HepG2 (cell line): ENCODE data around the gene CCNQ. TPM values are rescaled to one million over a fixed set of nuclear protein-coding genes. Genes with fewer than 3 reads are reported as not detected.
A peak's percentile ranks its signal among the peaks of the same experiment; 100 is the strongest.

ENCODE experiments used
- CHD4 ChIP-seq: fragments of 200-600 bp; sonication (generic); IDR thresholded peaks from 2 replicates; pipeline ENCODE4 v1.7.0; 2017; ENCODE audit warnings: mild to moderate bottlenecking, low read length, borderline replicate concordance
- HMG20A ChIP-seq: IDR thresholded peaks from 2 replicates; pipeline ENCODE4 v1.6.1; 2016; ENCODE audit warnings: borderline replicate concordance
- KDM6A ChIP-seq: IDR thresholded peaks from 2 replicates; pipeline ENCODE4 v1.6.1; 2016; ENCODE audit warnings: low read depth
- KLF13 ChIP-seq: sonication (generic); formaldehyde crosslinking; IDR thresholded peaks from 2 replicates; pipeline ENCODE4 v1.4.0; 2020; ENCODE audit warnings: mild to moderate bottlenecking, missing genetic modification reagents
- RBFOX2 ChIP-seq: fragments of 200-400 bp; formaldehyde crosslinking; IDR thresholded peaks from 2 replicates; pipeline ENCODE4 v1.6.1; 2017; ENCODE audit warnings: low read depth, mild to moderate bottlenecking, low read length
- RFX1 ChIP-seq: fragments of 450-650 bp; IDR thresholded peaks from 2 replicates; pipeline ENCODE4 v1.6.1; 2017
- SP1 ChIP-seq, 2 experiments: fragments of 450-650 bp in 1 of 2; sonication (generic) in 1 of 2; formaldehyde crosslinking in 1 of 2; IDR thresholded peaks; 2 replicates each; pipeline versions ENCODE4 v1.4.0 to v1.6.1; 2016 to 2020; ENCODE audit warnings: missing genetic modification reagents in 1 of 2
- ZNF589 ChIP-seq: sonication (generic); formaldehyde crosslinking; conservative IDR thresholded peaks from 2 replicates; pipeline ENCODE4 v1.8.0; 2022; ENCODE audit warnings: mild to moderate bottlenecking, moderate library complexity, missing genetic modification reagents
- ZNF607 ChIP-seq: sonication (generic); formaldehyde crosslinking; IDR thresholded peaks from 2 replicates; pipeline ENCODE4 v1.5.1; 2020; ENCODE audit warnings: missing genetic modification reagents, mild to moderate bottlenecking, borderline replicate concordance
- ZNF619 ChIP-seq: sonication (generic); formaldehyde crosslinking; IDR thresholded peaks from 2 replicates; pipeline ENCODE4 v1.4.0; 2020; ENCODE audit warnings: mild to moderate bottlenecking, missing genetic modification reagents
- ZNF883 ChIP-seq: sonication (generic); formaldehyde crosslinking; IDR thresholded peaks from 2 replicates; pipeline ENCODE4 v1.5.1; 2020; ENCODE audit warnings: mild to moderate bottlenecking, missing genetic modification reagents; ENCODE audit errors: not compliant biosample characterization
- ZNF891 ChIP-seq: sonication (generic); formaldehyde crosslinking; IDR thresholded peaks from 2 replicates; pipeline ENCODE4 v1.5.0; 2020; ENCODE audit warnings: mild to moderate bottlenecking, missing genetic modification reagents
- polyA plus RNA-seq, 8 experiments: library from polyadenylated mRNA; depleted of rRNA in 3 of 8; stranded (reverse) in 7 of 8; unstranded in 1 of 8; fragments of >200 nt; fragmentation: Illumina TruSeq in 4 of 8; extraction: Trizol in 4 of 8; gene quantifications; 2 replicates each; pipeline versions ENCODE4 v1.2.1 to v1.2.3, GENCODE V29; 2011 to 2016; ENCODE audit warnings: low read depth in 4 of 8, missing spikeins in 1 of 8, mixed read lengths in 1 of 8; ENCODE audit not compliant: insufficient read depth in 1 of 8
- total RNA-seq, 5 experiments: library from RNA; depleted of rRNA; stranded (reverse); fragments of >200 nt; fragmentation: Illumina TruSeq; extraction: Trizol; gene quantifications; 2 replicates each; pipeline ENCODE4 v1.2.3, GENCODE V29; 2016; ENCODE audit warnings: low read depth in 1 of 5
- TF ChIP-seq, protein P1 (sequence below): sonication (generic); formaldehyde crosslinking; IDR thresholded peaks from one replicate; pipeline ENCODE4 v1.5.1; 2020; ENCODE audit warnings: mild to moderate bottlenecking, missing genetic modification reagents; ENCODE audit errors: not compliant biosample characterization
- TF ChIP-seq, protein P2 (sequence below): sonication (generic); formaldehyde crosslinking; IDR thresholded peaks from 2 replicates; pipeline ENCODE4 v1.8.1; 2023; ENCODE audit warnings: mild to moderate bottlenecking, moderate library complexity, missing genetic modification reagents
- TF ChIP-seq, protein P3 (sequence below): sonication (generic); formaldehyde crosslinking; IDR thresholded peaks from 2 replicates; pipeline ENCODE4 v1.9.0; 2021; ENCODE audit warnings: missing genetic modification reagents, borderline replicate concordance
- TF ChIP-seq, protein P4 (sequence below): sonication (generic); formaldehyde crosslinking; IDR thresholded peaks from 2 replicates; pipeline ENCODE4 v1.4.0; 2020; ENCODE audit warnings: missing genetic modification reagents

Gene CCNQ
- total and polyA plus RNA-seq, 2 of the 13 experiments (the other 11 are each of a cell fraction or from before 2014, with no cell fraction given), result 15.0 to 25.5 TPM

DNA sequence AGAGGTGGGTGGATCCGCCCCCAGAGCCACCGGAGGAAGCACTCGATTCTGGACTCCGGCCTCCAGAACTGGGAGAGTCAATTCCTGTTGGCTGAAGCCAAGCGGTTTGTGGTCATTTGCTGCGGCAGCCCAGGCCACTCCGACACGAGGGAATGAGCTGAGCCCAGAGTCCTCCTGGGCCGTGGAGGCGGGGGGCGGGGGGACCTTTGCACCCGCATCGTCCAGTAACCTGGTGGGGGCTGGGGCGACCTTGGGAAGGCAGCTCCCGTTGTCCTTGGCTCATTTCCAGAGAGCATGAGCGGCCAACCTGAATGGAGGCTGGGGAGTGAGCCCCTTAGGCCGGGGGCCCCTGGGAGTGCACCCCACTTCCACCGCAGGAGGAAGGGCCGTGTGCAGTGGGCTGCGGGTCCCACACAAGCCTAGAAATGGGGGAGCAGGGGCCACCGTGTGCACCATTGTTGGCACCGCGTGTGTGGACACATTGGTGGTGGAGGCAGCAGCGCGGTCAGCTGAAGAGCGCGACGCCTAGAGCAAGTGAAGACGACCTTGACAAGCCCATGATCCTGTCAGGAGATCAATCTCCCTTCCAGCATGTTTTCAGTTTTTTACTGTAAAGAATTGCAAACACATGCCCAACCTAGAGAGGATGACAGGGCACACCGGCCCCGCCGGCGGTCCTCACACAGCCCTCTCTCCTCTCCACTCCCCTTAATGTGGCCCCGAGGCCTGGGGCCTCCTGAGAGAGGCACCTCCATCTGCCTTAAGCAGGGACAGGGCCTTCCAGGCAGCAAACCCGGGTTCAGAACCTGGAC is 28.1 kb upstream of the CCNQ start (continued):
- TF ChIP-seq, protein P1, sequence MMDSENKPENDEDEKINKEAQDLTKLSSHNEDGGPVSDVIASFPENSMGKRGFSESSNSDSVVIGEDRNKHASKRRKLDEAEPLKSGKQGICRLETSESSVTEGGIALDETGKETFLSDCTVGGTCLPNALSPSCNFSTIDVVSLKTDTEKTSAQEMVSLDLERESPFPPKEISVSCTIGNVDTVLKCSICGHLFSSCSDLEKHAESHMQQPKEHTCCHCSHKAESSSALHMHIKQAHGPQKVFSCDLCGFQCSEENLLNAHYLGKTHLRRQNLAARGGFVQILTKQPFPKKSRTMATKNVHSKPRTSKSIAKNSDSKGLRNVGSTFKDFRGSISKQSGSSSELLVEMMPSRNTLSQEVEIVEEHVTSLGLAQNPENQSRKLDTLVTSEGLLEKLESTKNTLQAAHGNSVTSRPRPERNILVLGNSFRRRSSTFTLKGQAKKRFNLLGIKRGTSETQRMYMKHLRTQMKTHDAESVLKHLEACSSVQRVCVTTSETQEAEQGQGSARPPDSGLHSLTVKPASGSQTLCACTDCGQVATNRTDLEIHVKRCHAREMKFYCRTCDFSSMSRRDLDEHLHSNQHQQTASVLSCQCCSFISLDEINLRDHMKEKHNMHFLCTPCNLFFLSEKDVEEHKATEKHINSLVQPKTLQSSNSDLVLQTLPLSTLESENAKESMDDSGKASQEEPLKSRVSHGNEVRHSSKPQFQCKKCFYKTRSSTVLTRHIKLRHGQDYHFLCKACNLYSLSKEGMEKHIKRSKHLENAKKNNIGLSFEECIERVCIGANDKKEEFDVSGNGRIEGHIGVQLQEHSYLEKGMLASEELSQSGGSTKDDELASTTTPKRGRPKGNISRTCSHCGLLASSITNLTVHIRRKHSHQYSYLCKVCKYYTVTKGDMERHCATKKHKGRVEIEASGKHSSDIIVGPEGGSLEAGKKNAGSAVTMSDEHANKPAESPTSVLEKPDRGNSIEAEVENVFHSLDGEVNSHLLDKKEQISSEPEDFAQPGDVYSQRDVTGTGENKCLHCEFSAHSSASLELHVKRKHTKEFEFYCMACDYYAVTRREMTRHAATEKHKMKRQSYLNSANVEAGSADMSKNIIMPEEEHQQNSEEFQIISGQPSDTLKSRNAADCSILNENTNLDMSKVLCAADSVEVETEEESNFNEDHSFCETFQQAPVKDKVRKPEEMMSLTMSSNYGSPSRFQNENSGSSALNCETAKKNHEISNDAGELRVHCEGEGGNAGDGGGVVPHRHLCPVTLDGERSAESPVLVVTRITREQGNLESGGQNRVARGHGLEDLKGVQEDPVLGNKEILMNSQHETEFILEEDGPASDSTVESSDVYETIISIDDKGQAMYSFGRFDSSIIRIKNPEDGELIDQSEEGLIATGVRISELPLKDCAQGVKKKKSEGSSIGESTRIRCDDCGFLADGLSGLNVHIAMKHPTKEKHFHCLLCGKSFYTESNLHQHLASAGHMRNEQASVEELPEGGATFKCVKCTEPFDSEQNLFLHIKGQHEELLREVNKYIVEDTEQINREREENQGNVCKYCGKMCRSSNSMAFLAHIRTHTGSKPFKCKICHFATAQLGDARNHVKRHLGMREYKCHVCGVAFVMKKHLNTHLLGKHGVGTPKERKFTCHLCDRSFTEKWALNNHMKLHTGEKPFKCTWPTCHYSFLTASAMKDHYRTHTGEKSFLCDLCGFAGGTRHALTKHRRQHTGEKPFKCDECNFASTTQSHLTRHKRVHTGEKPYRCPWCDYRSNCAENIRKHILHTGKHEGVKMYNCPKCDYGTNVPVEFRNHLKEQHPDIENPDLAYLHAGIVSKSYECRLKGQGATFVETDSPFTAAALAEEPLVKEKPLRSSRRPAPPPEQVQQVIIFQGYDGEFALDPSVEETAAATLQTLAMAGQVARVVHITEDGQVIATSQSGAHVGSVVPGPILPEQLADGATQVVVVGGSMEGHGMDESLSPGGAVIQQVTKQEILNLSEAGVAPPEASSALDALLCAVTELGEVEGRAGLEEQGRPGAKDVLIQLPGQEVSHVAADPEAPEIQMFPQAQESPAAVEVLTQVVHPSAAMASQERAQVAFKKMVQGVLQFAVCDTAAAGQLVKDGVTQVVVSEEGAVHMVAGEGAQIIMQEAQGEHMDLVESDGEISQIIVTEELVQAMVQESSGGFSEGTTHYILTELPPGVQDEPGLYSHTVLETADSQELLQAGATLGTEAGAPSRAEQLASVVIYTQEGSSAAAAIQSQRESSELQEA (CRISPR knock-in tag), result no peak
- no peak for TF ChIP-seq ZNF619 (CRISPR knock-in tag)
- TF ChIP-seq, protein P2, sequence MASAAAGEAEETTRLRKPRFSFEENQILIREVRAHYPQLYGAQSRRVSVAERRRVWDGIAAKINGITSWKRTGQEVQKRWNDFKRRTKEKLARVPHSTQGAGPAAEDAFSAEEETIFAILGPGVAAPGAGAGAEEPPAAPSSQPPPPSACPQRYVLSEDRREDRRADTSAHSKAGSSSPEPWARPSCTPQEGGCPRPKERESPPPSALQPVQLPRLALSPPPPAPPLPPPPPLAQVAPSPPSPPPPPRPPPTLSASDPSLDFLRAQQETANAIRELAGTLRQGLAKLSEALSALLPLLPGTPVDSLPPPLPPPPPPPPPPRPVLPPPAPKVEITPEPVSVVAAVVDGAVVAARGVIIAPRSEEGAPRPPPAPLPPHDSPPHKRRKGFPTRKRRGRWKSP, result 0 out of 2 replicates have a peak, but pooled peaks have one; percentile 2
- TF ChIP-seq, protein P3, sequence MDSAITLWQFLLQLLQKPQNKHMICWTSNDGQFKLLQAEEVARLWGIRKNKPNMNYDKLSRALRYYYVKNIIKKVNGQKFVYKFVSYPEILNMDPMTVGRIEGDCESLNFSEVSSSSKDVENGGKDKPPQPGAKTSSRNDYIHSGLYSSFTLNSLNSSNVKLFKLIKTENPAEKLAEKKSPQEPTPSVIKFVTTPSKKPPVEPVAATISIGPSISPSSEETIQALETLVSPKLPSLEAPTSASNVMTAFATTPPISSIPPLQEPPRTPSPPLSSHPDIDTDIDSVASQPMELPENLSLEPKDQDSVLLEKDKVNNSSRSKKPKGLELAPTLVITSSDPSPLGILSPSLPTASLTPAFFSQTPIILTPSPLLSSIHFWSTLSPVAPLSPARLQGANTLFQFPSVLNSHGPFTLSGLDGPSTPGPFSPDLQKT (CRISPR knock-in tag), result no peak
- TF ChIP-seq CHD4, result no peak
- TF ChIP-seq ZNF589 (CRISPR knock-in tag), result peak; percentile 64; the same call in 1 of the 2 replicates
- TF ChIP-seq RFX1, result no peak
- no peak for TF ChIP-seq ZNF607 (CRISPR knock-in tag)
- no peak for TF ChIP-seq HMG20A (CRISPR knock-in tag)
- no peak for TF ChIP-seq ZNF883 (CRISPR knock-in tag)
- TF ChIP-seq KLF13 (CRISPR knock-in tag), result no peak
- peak; percentile 62; the same call in 1 of the 2 replicates for TF ChIP-seq KDM6A (CRISPR knock-in tag)
- TF ChIP-seq SP1 (IDR thresholded peaks at IDR 0.05), result no peak
- no peak for TF ChIP-seq SP1 (CRISPR knock-in tag; IDR thresholded peaks at IDR 0.05)
- TF ChIP-seq RBFOX2, result peak; percentile 27; the same call in 1 of the 2 replicates
- TF ChIP-seq ZNF891, result no peak
- TF ChIP-seq, protein P4, sequence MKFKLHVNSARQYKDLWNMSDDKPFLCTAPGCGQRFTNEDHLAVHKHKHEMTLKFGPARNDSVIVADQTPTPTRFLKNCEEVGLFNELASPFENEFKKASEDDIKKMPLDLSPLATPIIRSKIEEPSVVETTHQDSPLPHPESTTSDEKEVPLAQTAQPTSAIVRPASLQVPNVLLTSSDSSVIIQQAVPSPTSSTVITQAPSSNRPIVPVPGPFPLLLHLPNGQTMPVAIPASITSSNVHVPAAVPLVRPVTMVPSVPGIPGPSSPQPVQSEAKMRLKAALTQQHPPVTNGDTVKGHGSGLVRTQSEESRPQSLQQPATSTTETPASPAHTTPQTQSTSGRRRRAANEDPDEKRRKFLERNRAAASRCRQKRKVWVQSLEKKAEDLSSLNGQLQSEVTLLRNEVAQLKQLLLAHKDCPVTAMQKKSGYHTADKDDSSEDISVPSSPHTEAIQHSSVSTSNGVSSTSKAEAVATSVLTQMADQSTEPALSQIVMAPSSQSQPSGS (CRISPR knock-in tag), result peak; percentile 42; the same call in 1 of the 2 replicates
